ENCODE results near the gene TRAPPC3L.

DNA sequence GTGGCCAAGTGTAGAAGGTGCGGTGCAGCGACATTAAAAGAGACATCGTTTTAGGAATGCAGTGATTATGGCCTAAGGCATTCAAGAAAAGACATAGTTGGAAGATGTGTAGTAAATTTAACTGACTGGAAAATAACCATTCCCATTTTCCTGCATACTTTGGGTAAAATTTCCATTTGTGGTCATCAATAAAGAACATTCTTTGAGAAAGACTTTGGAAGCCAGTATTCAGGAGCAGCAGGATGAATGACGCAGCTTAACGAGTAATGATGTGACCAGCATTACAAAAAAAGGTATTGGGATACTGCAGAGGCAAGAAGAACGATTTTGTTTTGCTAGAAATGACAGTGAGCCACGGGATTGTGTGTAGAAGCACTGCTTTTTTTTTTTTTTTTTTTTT, 18.8 kb upstream of the TRAPPC3L start:
- TF ChIP-seq POLR2AphosphoS5 (IDR thresholded peaks at IDR 0.05; ENCODE audit: low read depth, low read length) (no peak), JUND (IDR thresholded peaks at IDR 0.05) (peak; percentile 7; the same call in 1 of the 2 replicates), CHD2 (IDR thresholded peaks at IDR 0.05; ENCODE audit: low read length, partially characterized antibody) (no peak), EP300 (IDR thresholded peaks at IDR 0.05; ENCODE audit: borderline replicate concordance in 1 of 2, low read depth in 1 of 2, low read length in 1 of 2) (no peak)
- TF ChIP-seq, protein P1, sequence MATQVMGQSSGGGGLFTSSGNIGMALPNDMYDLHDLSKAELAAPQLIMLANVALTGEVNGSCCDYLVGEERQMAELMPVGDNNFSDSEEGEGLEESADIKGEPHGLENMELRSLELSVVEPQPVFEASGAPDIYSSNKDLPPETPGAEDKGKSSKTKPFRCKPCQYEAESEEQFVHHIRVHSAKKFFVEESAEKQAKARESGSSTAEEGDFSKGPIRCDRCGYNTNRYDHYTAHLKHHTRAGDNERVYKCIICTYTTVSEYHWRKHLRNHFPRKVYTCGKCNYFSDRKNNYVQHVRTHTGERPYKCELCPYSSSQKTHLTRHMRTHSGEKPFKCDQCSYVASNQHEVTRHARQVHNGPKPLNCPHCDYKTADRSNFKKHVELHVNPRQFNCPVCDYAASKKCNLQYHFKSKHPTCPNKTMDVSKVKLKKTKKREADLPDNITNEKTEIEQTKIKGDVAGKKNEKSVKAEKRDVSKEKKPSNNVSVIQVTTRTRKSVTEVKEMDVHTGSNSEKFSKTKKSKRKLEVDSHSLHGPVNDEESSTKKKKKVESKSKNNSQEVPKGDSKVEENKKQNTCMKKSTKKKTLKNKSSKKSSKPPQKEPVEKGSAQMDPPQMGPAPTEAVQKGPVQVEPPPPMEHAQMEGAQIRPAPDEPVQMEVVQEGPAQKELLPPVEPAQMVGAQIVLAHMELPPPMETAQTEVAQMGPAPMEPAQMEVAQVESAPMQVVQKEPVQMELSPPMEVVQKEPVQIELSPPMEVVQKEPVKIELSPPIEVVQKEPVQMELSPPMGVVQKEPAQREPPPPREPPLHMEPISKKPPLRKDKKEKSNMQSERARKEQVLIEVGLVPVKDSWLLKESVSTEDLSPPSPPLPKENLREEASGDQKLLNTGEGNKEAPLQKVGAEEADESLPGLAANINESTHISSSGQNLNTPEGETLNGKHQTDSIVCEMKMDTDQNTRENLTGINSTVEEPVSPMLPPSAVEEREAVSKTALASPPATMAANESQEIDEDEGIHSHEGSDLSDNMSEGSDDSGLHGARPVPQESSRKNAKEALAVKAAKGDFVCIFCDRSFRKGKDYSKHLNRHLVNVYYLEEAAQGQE (IDR thresholded peaks at IDR 0.05; ENCODE audit: low read depth, low read length), result no peak
